ENCODE data around the gene CDK14.

The CDK14 gene

GRCh38 chr7:90688810-90689209 is 92.7 kb downstream of the CDK14 start:
- DNase-seq: no peak

GRCh38 chr7:90689260-90689659 is 93.1 kb downstream of the CDK14 start:
- no peak for DNase-seq

DNA sequence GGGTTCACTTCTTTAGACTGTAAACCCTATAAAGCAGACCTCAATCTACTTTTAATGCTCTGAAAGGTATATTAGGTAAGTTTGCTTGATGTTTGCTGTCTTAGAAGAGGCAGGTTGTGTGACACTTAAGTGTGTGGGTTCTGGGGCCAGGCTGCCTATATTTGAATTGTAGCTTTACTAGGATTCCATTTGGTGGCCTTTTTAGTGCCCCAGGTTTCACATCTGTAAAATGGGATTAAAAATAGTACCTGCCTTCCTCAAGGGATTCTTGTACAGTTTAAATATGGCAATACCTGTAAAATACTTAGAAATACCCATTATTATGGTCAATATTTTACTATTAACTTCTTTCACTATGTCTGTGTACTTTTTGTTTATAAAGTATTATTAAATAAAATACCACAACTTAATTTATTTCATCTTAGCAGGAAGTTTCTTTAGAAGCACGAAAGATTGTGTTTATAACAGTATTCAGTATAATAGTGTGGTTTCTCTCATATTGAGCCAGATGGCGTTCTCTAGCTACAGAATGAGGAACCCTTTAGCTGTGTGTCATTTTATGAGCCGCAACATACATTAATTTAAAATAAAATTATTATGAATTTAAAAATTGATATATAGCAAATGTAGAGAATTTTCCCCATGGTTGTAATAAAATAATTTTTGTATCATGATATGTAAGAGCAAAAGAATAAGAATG is 94.2 kb downstream of the CDK14 start:
- DNase-seq: no peak

DNA sequence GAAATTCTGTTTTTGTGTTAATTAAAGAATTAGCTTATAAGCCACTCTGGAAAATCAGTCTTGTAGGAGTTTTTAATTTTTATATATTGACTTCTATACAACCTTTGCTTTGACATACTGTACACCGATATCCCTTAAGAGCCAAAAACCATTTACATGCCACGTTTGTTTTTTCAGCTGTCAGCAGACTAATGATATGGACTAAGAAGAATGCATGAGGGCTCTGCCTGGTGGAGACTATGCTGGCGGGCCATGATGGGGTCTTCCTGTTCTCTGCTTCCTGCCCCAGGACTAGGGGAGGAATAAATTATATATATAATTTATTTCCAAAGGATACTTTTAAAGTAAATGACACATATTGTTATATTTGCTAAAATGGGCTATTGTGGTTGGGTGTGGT is 96.3 kb downstream of the CDK14 start:
- no peak for DNase-seq

DNA sequence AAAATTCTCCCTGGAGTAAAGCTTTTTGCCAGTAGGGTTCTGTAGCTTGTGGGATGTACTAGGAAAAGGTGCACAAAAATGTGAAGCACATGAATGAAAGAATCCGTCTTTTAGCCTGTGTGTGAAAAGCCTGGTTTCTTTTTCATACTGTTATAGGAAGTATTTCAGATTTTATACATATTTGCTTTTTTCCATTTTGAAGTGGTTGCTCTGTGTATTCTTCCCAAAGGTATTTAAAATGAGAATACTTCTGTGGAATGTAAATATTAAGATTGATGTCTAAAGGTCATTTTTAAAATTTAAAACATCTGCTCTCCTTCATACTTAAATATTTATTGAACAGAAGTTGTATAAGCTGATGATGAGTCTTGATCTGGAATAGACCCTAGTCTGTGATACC is 96.8 kb downstream of the CDK14 start:
- DNase-seq: no peak

GRCh38 chr7:90693939-90694338 is 97.8 kb downstream of the CDK14 start:
- DNase-seq: no peak

- DNase-seq: no peak
Observed at GRCh38 chr7:90698616-90699015, 102.5 kb downstream of the CDK14 start.

DNA sequence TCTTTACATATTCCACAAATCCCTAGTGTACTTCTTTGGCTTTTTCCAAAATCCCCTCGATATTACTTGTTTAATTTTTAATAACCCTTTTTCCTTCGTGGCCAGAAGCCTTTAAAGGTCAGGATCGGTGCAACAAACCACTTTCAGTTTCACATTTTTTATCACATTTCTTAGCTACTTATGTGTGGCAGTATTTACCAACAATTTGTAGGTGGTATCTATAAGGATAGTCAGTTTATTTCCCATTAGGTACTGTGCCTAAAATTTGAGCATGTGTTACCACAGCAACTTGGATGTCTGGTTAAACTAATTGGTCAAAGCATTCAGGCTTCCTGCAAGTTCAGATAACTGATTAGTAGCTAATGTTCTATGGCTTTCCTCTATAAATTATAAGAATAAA is 104.9 kb downstream of the CDK14 start:
- no peak for DNase-seq

- DNase-seq: no peak
Observed at GRCh38 chr7:90701771-90702170, 105.7 kb downstream of the CDK14 start.

DNA sequence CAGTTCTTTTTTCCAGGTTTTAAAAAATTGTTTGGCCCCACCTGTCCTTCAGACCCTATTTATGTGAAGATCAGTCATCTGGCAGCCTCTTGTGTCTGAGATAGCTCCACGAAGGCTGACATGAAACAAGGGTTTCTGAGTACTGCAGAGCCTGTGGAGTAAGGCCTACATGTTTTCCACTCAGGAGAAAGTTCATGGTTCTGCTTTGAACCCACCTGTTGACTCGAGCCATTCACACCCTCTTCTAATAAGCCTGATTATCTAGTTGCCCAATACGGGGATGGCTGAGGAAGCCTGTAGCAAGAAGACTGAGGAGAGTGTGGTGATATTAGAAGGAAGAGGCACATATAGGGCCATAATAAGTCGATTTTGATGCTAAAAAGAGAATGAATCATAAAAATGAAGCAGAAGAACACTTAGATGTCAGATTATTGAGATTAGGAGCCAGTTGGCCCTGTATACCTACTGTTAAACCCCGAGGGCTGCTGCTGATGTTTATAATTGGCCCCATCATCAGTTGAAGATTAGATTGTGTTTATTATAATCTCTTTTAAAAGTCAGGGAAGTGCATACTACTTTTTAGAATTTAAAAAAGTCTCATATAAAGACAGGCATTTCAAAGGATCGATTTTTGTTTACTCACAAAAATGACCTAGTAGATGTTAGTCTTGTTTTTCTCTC is 109.4 kb downstream of the CDK14 start:
- no peak for DNase-seq

DNA sequence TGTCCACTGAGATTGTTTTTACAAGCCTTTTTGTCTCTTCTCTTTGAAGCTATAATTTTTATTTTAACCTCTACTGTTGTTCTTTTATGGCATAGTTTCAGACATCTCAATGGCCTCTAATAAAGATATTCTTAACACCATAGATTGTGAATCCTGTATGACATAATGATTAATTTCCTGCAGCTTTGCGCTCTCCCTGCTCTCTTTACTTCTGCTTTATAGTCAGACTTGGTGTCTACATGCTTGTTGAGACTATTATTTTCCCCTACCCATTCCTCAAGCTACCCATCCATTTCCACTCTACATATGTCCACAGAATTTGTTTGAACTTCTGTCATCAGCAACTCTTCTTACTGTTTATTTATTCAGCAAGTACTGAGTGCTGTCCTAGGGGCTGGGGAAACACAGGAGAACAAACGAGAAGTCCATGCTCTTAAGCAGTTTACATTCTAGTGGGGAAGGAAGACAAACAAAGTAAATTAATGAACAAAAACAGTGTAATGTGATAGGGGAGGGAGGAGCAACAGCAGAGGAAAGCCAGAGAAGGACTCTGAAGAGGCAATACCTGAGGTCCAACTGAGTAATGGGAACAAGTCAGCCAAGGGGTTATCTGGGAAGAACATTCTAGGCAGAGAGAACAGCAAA is 110.1 kb downstream of the CDK14 start:
- no peak for DNase-seq

DNA sequence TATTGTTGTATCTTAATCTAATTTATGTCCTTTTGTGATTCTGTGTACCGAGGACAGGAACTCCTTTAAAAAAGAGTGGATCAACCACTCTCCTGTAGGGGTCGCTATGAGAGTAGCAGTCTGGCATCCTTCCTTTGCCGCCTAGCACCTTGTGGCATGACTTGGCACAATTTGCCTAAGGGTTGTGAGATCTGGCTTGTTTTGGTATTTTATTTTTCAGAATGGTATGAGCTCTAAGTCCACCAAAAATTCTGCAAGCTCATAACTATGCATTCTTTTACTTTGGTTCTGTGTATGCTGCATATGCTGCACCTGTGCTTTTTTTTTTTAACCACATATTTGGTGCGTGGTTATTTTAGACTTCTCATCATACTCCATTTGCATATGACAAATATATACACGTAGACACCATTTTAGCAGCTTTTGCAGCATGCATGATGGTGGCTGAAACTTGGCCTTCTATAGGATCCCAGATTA is 112.8 kb downstream of the CDK14 start:
- no peak for DNase-seq

- DNase-seq: no peak
Observed at GRCh38 chr7:90709501-90710465, 113.7 kb downstream of the CDK14 start.

DNA sequence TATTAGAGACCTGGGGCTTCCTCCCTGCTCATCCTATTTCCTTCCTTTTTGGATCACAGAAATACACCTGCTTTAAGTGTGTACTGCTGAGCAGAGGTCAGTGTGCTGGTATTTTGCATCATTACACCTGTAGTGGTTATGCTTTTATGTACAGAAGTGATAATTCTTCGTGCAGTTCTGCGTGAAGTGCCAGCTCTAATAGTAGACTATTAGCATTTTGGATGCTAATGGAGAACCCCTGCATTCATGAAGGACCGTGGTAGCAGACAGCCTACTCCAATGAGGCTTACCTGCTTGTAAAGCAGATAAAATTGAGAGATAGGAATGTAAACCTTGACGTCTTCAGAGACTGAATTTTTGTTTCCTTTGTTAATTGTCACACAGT is 114.3 kb downstream of the CDK14 start:
- no peak for DNase-seq

DNA sequence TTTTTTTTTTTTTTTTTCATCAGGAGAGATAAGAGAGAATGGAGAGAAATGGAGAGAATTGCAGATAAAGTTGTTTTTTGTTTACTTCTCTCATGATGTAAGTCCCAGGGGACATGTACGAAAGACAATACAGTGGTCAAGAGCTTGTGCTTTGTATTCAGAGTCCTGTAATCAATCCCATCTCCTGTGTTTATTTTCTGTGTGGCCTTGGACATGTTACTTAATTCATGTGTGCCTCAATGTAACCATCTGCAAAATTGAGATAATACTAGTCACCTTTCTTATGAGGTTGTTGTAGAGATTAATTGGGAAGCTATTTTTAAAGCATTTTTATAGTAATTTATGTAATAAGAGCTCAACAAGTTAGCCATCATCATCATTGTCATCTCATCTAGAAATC is 117.5 kb downstream of the CDK14 start:
- DNase-seq: no peak

- no peak for DNase-seq
Observed at GRCh38 chr7:90715067-90715466, 118.9 kb downstream of the CDK14 start.

DNA sequence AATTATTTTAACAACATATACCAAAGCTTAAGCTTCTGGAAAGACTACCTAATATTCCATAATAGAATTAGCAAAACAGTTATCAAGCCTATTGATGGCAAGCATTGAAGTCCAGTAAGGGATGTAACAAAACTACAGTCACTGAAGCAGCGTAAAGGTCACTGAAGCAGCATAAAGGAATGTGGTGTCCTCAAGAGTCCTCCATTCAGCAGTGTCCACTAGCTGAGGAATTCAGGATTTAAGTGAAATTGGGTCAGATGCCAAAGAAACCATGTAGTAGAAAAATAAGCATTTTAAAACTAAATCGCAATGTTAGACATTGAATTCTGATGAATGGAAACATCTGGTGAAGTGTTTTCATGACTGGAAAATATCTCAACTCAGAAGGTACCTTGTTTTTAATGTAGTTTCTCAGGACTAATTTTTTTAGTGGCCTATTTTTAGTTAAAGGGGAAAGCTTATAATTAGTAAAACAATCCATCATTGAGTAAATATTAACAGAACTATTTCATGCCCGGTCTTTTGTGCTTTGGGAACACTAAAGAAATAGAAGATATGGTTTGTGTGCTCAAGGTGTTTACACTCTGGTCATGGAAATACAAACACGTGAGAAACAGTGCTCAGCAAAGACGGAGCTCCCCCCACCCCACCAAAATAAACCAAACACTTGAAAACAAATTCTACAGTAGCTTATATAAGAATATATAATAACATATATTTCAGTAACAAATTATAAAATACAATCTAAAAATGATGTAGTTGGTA is 121.4 kb downstream of the CDK14 start:
- DNase-seq: no peak

GRCh38 chr7:90719155-90719554 is 123.0 kb downstream of the CDK14 start:
- DNase-seq: no peak

DNA sequence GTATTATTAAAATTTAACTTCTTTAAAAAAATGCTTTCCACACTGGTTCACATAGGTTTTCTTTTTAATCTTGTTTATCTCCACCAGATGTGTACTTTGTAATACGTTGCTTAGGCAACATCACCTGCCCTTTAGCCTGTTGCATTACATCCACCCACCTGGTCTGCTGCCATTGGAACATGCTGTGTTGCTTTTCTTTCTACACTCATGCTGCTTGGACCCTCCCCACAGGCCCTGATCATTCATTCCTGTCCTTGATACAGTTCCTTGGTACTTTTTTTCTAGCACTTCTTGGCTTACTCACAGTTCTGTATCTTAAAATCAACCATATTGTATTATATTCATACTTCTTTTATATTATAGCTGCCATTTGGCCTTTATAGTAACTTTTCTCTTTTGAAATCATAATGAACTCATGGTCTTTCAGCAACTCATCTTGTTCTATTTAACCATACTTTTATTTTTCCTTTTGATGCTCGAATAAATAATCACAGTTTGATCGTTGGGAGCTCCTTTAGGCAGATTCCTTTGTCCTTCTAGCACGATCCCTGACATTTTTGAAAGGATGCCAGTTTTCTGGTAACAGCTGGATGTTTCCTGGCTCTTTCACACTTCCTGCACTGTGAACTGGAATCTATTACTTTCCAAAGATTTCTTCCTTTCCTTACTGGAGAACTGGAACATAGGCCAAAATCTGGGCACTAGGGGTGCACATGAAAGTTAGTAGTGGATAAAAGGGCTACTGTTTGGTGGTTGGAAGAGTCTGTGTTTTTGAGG is 125.1 kb downstream of the CDK14 start:
- no peak for DNase-seq

DNA sequence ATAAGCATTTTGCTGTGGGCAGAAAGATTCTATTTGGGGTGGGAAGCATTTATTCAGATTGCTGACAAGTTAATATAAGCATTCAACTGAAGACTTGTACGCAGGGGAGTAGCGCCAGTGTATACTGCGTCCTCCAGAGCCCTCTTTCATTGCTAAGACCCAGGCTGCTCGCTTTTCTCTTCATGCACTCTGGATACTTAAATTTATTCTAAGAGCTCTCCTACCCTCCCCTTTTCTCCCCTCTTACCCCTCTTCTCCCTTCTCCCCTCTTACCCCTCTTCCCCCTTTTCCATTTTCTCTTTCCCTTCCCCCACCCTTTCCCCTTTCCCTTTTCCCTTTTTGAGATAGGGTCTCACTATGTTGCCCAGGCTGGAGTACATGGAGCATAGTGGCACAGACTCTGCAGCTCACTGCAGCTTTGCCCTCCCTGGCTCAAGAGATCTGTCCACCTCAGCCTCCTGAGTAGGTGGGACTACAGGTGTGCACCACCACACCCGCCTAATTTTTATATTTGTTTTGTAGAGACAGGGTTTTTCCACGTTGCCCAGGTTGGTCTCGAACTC is 125.8 kb downstream of the CDK14 start:
- no peak for DNase-seq

DNA sequence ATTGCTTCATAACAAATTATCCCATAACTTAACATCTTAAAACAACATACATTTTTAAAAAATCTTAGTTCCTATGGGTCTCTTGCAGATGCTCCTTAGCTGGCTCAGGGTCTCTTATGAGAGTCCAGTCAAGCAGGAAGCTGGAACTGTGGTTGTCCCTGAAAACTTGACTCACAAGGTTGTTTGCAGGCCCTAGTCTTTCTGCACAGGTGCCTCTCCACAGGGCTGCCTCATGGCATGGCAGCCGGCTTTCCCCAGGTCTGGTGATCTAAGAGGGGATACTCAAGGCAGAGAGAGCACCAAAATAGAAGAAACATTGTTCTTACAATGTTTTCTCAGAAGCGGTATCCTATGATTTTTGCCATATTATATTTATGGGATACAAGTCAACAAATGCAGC is 127.1 kb downstream of the CDK14 start:
- DNase-seq: no peak

All from CD4-positive, alpha-beta T cell treated with Interleukin-17A for 1 hour (primary cell).